Endothelial cell (in vitro differentiated cells): ENCODE data around the gene RNF144A. TPM values are rescaled to one million over a fixed set of nuclear protein-coding genes. Genes with fewer than 3 reads are reported as not detected.

ENCODE experiments used
- DNase-seq: peaks from one replicate; pipeline ENCODE4 v3.0.0; 2021; ENCODE audit warnings: low spot score
- H3K27ac Mint-ChIP-seq: one replicate; pipeline ENCODE4 v1.8.0; 2021; ENCODE audit warnings: mixed read lengths, inconsistent platforms; ENCODE audit not compliant: unreplicated experiment
- H3K27me3 Mint-ChIP-seq: one replicate; pipeline ENCODE4 v1.8.0; 2021; ENCODE audit warnings: mild to moderate bottlenecking, moderate library complexity, mixed read lengths, inconsistent platforms; ENCODE audit not compliant: unreplicated experiment
- H3K36me3 Mint-ChIP-seq: one replicate; pipeline ENCODE4 v1.8.0; 2021; ENCODE audit warnings: mild to moderate bottlenecking, low read depth, mixed read lengths, inconsistent platforms; ENCODE audit not compliant: unreplicated experiment
- H3K4me1 Mint-ChIP-seq: one replicate; pipeline ENCODE4 v1.8.0; 2021; ENCODE audit warnings: mild to moderate bottlenecking, mixed read lengths, inconsistent platforms; ENCODE audit not compliant: unreplicated experiment
- H3K4me3 Mint-ChIP-seq: one replicate; pipeline ENCODE4 v1.8.0; 2021; ENCODE audit warnings: mild to moderate bottlenecking, mixed read lengths, inconsistent platforms; ENCODE audit not compliant: unreplicated experiment
- H3K9me3 Mint-ChIP-seq: one replicate; pipeline ENCODE4 v1.8.0; 2021; ENCODE audit warnings: mixed read lengths, inconsistent platforms; ENCODE audit not compliant: unreplicated experiment
- CTCF ChIP-seq: fragments of 200-600 bp; sonication (generic); IDR thresholded peaks from one replicate; pipeline ENCODE4 v1.5.0; 2021; ENCODE audit warnings: antibody characterized with exemption; ENCODE audit not compliant: unreplicated experiment
- total RNA-seq: library from RNA; stranded (reverse); fragmentation: NEBNext Ultra II Directional; extraction: Animal tissue kit (Norgen Biotek cat#: 25700); gene quantifications from one replicate; pipeline ENCODE4 v1.2.1, GENCODE V29; 2021; ENCODE audit not compliant: unreplicated experiment

RNF144A gene
- total RNA-seq, 1 donor from 2014 or later = 81.3 TPM

GRCh38 chr2:7071154-7071553, 153.9 kb downstream of the RNF144A start:
- Mint-ChIP-seq H3K4me3 (no peak overlapping the region), H3K27ac (no peak overlapping the region), H3K27me3 (peaks cover 2% of the 10 kb centered on the region), H3K4me1 (no peaks in the 10 kb centered on the region), H3K36me3 (peaks cover 6% of the 10 kb centered on the region), H3K9me3 (no peaks in the 10 kb centered on the region)
- DNase-seq = no peak
- no peak for TF ChIP-seq CTCF

GRCh38 chr2:7071916-7072556, 154.8 kb downstream of the RNF144A start:
- H3K36me3 Mint-ChIP-seq = peaks cover 6% of the 10 kb centered on the region
- H3K27ac Mint-ChIP-seq = no peak overlapping the region
- peaks cover 2% of the 10 kb centered on the region for H3K27me3 Mint-ChIP-seq
- no peak overlapping the region for H3K4me3 Mint-ChIP-seq
- no peak for DNase-seq
- no peaks in the 10 kb centered on the region for H3K4me1 Mint-ChIP-seq
- TF ChIP-seq CTCF = no peak
- no peaks in the 10 kb centered on the region for H3K9me3 Mint-ChIP-seq

DNA sequence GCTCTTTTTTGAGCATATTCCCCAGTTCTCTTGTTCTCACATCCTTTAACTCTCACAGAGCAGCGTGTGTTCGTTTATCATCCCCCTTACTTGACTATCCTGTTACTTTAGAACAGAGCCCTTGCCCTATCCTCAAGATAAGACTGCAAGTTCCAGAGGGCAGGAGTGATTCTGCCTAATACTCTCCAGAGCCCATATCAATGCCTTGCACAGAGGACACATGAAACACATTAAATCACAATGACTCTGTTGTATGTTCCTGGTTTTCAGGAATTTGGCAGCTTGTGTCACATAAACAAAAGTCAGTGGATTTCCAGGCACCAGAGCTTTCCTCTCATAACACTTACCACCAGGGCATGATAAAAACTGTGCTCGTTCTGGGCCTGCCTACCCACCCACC, 156.7 kb downstream of the RNF144A start:
- Mint-ChIP-seq H3K9me3 (no peaks in the 10 kb centered on the region), H3K4me3 (no peak overlapping the region), H3K4me1 (no peaks in the 10 kb centered on the region), H3K36me3 (peaks cover 6% of the 10 kb centered on the region), H3K27ac (no peak overlapping the region), H3K27me3 (peaks cover 1% of the 10 kb centered on the region)
- no peak for DNase-seq
- TF ChIP-seq CTCF = no peak

DNA sequence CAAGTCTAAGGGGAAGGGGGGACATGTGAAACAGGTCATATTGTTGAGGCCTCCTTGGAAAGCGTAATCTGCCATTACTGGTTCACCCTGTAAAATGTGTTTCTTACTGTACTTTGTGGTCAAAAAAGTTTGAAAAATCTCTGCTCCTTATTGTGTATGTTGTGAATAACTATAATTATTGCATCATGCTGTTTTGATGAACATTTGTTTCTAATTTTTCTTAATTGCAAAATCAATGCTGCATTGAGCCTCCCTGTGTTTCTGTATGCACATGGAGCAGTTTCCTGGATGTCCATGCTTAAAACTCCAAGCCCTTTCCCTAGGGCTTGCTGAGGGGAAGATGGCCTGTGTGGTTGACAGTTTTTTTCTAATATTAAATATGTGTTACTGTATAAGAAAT, 158.6 kb downstream of the RNF144A start:
- H3K9me3 Mint-ChIP-seq = no peaks in the 10 kb centered on the region
- no peak for DNase-seq
- peaks cover 6% of the 10 kb centered on the region for H3K36me3 Mint-ChIP-seq
- no peaks in the 10 kb centered on the region for H3K4me1 Mint-ChIP-seq
- TF ChIP-seq CTCF = no peak
- no peak overlapping the region for H3K27ac Mint-ChIP-seq
- H3K27me3 Mint-ChIP-seq = peaks cover 1% of the 10 kb centered on the region
- H3K4me3 Mint-ChIP-seq = no peak overlapping the region

DNA sequence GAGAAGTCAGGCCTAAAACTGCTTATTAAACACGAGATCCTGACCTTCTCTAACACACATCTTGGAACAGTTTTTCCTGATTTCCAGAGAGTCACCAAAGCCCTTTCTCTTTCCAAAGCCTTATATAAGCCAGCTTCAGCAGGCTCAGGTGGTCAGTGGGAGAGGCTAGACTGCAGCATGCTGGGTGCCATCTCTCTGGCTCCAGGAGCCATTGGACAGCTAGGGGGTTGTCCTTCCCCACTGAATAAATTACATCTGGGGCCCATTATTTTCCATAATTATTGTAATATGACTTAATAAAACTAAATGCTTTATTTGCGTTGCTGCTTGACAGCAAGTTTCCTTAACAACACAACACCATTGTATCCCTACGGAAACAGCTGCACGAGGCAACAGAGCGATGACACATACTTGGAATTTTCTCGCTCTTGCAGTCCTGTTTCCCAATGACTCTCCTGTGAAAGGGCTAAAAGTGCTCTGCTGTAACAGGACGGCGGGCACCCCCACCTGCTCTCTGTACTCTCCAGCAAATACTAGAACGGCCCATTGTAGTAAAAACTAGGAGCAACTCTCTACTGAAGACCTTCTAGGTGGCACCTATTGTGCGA, 160.6 kb downstream of the RNF144A start:
- Mint-ChIP-seq H3K27me3 (no peaks in the 10 kb centered on the region), H3K27ac (peak overlapping the region; percentile 15), H3K9me3 (no peaks in the 10 kb centered on the region), H3K4me3 (no peak overlapping the region), H3K36me3 (no peaks in the 10 kb centered on the region), H3K4me1 (no peaks in the 10 kb centered on the region)
- no peak for TF ChIP-seq CTCF
- DNase-seq = no peak
